Activated T-helper 17 cell treated with anti-CD3 and anti-CD28 coated beads, Interleukin-2, amount 50 U/mL, for 72 hours (primary cell): ENCODE measurements around the gene USP10. TPM values are rescaled to one million over a fixed set of nuclear protein-coding genes. Genes with fewer than 3 reads are reported as not detected.
A peak's percentile ranks its signal among the peaks of the same experiment; 100 is the strongest.
"Not testable (repeated sequence)": the region's sequence is repeated elsewhere in the genome, so short reads cannot be mapped to it uniquely, and the experiment has no call there.

ENCODE experiments used
- ATAC-seq: fragments of 150-1000 bp; cut with Tn5 transposase; replicated peaks from 2 replicates; pipeline ENCODE4 v1.10.0; 2021; ENCODE audit warnings: mild to moderate bottlenecking, moderate library complexity
- H3K27ac Mint-ChIP-seq: one replicate; pipeline ENCODE4 v1.8.0; 2022; ENCODE audit warnings: mixed read lengths
- H3K27me3 Mint-ChIP-seq: one replicate; pipeline ENCODE4 v1.8.0; 2022; ENCODE audit warnings: mixed read lengths
- H3K36me3 Mint-ChIP-seq: one replicate; pipeline ENCODE4 v1.8.0; 2022; ENCODE audit warnings: low read depth, mild to moderate bottlenecking, mixed read lengths
- H3K4me1 Mint-ChIP-seq: one replicate; pipeline ENCODE4 v1.8.0; 2022; ENCODE audit warnings: mixed read lengths
- H3K4me3 Mint-ChIP-seq: one replicate; pipeline ENCODE4 v1.8.0; 2022; ENCODE audit warnings: mild to moderate bottlenecking, mixed read lengths
- H3K9me3 Mint-ChIP-seq: one replicate; pipeline ENCODE4 v1.8.0; 2022; ENCODE audit warnings: mixed read lengths
- total RNA-seq, 2 donors: library from RNA; stranded (reverse); gene quantifications; one replicate each; pipeline ENCODE4 v1.2.3, GENCODE V29; 2022

Gene USP10
- total RNA-seq, 2 donors from 2014 or later = 93.4 to 127 TPM

DNA sequence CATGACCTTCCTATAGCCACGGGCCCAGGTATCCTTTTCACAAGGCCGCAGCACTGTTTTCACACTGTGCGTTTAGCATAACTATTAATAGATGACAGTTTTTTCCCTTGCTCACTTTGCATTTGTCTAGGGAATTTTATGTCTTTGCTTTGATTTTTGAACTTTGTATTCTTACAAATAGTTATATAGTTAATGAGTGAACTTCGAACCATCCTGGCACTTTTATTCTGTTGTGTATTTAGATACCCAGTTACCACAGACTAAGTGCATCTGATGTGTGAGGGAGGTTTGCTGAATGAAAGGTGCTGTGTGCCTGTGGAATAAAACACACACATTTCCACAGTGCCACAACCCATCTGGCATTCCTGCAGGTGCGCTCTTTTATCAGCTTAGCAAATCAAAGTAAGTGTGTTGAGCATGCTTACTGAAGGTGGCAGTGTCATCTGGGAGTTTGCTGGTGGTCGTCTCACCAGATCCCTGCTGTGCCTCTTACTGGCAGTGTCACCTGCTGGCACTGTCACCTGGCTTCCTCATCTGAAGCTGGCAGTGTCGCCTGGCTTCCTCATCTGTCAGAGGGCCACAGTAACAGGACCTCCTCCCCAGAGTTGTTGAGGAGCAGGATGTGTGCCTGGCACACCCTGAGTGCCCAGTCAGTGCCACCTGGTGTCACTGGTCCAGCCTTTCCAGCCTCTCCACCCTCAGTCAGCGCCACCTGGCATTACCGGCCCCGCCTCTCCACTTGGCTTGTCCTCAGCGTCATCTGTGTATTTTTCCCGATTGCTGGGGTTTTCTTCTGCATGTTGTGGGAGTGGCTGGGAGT, 37.6 kb downstream of the USP10 start:
- Mint-ChIP-seq H3K36me3 (peaks cover 75% of the 10 kb centered on the region), H3K9me3 (no peaks in the 10 kb centered on the region), H3K27me3 (no peaks in the 10 kb centered on the region), H3K27ac (peak overlapping the region; percentile 30), H3K4me3 (no peak overlapping the region), H3K4me1 (peaks cover 34% of the 10 kb centered on the region)
- ATAC-seq = no peak

DNA sequence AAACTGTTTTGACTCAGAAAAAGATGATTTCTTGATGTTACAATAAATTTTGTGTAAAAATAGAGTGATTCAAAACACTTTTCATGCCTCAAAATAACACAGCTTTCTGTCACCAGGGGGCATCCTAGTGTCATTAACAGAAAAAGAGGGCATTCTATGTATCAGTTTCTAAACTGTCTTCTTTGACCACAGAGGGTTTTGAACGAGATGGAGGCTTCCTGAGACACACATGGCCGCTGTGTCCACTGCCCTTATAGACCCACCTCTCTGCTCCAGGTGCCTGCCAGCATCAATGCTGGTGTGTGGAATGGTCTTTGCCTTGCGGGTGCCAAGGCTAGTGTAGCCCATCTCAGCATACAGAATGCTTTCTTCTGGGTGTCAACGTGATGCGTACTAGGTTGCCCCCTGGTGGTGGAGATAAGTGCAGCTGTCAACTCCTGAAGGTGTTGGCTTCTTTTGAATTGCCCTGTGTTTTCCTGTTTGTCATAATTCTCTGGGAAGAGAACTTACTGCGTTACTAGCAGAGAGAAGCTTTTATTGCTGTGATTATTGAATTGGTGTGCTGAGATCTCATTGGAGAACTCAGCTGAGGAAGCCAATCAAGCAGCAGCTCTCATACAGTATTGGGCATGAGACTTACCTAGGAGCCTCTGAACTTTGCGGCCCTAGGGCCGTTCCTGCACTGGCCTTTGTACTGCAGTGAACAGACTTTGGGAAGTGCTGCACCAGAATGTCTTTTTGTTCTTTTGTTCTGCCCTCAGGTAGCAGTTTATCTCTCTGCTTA, 38.6 kb downstream of the USP10 start:
- Mint-ChIP-seq H3K9me3 (no peaks in the 10 kb centered on the region), H3K27ac (peak overlapping the region; percentile 30), H3K27me3 (no peaks in the 10 kb centered on the region), H3K4me1 (peaks cover 37% of the 10 kb centered on the region), H3K36me3 (peaks cover 75% of the 10 kb centered on the region), H3K4me3 (no peak overlapping the region)
- peak; percentile 85 for ATAC-seq

DNA sequence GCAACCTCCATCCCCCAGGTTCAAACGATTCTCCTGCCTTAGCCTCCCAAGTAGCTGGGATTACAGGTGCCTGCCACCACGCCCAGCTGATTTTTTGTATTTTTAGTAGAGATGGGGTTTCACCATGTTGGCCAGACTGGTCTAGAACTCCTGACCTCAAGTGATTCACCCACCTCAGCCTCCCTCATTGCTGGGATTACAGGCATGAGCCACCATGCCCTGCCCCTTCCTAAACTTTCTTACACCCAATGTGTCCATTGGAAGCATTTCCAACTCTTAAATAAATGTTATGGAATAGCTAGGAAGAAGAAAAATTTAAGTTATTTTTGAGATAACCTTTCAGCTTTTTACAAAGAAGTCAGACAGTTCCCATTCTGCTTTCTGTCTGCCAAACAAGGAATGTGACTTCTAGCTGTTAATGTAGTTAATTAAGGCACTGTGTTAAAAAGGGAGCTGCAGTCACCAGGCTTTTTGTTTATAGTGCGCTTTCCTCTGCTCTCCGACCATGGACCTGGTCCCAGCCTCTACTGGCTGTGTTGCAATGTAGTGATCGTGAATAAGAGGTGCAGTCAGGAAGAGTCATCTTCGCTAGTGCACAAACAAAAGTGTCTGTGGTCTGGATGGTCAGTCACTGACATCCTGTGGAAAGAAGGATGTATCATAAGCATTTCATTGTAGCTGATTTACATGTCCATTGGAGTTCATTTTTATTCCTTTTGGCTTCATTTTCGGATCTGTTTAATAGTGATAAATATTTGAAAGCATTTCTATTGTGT, 39.7 kb downstream of the USP10 start:
- ATAC-seq = peak; percentile 60
- H3K9me3 Mint-ChIP-seq = no peaks in the 10 kb centered on the region
- H3K36me3 Mint-ChIP-seq = peaks cover 75% of the 10 kb centered on the region
- H3K27me3 Mint-ChIP-seq = no peaks in the 10 kb centered on the region
- peak overlapping the region; percentile 12 for H3K27ac Mint-ChIP-seq
- H3K4me3 Mint-ChIP-seq = no peak overlapping the region
- peaks cover 33% of the 10 kb centered on the region for H3K4me1 Mint-ChIP-seq

DNA sequence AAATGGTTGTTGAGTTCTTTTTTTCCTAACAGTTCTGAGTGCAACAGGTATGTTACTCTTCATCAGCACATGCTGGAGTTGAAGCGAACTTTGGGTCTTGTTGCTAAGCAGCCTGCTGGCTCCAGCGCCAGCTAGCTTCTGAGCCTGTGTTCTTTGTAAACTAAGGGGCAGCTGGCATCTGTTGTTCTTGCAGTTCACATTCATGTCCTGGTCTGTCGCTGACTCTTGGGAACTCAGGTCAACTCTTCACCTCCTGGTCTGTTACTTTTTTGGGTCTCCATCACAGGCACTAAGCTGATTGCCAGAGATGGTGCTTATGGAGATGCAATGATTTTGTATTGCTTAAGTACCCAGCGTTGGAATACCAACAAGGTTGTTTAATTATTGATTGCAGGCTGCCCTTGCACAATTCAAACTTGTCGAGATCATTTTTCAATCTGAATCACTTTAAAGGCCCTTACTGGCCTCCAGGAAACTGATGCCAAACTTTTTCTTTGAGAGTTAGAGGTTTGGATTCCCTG, 40.9 kb downstream of the USP10 start:
- Mint-ChIP-seq H3K27me3 (no peaks in the 10 kb centered on the region), H3K27ac (no peak overlapping the region), H3K4me1 (peaks cover 29% of the 10 kb centered on the region), H3K4me3 (no peak overlapping the region), H3K36me3 (peaks cover 75% of the 10 kb centered on the region), H3K9me3 (no peaks in the 10 kb centered on the region)
- no peak for ATAC-seq

DNA sequence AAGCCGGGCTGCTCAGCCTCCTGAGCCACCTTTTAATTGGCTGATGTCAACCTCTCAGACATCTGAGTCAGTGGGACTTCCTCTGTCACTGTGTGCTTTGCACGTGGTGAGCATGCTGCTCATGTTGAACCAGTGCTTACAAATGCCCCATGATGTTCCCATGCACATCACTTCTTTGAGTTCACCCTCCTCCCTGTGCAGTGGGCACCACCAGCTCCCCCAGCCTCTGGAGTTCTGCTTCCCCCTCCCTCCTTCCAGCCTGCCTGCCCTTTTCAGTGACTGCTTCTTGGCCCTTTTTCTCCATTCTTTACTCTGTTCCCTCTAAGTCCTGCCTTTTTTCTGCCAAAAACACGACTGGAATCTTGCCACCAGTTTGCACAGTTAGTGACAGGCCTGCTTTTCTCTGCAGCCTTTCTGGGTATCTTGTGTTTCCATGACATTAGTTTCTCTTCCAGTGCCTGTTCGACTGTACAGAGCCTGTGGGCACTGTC, 41.6 kb downstream of the USP10 start:
- peak; percentile 43 for ATAC-seq
- H3K36me3 Mint-ChIP-seq = peaks cover 75% of the 10 kb centered on the region
- no peaks in the 10 kb centered on the region for H3K27me3 Mint-ChIP-seq
- H3K4me1 Mint-ChIP-seq = peaks cover 22% of the 10 kb centered on the region
- no peak overlapping the region for H3K4me3 Mint-ChIP-seq
- no peaks in the 10 kb centered on the region for H3K9me3 Mint-ChIP-seq
- peak overlapping the region; percentile 28 for H3K27ac Mint-ChIP-seq

DNA sequence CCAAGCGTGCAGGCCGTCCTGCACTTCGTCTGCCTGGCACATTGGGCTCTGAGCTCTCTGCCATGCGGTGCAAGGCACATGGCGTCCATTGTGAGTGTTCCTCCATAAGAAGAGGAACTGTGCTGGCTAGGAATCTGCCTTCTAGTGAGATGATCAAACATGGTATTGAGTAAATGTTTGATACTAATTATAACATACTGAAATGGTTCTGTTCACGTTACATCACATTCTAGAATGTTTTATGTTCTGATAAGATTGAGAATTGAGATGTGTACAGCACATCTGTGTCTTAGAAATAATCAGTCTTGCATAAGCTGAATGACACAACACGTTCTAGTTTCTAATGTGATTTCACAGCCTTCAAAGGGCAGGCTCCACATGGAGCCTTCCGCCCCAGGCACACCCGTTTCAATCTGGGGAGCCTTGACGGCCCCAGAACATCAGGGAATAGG, 42.9 kb downstream of the USP10 start:
- Mint-ChIP-seq H3K27me3 (no peaks in the 10 kb centered on the region), H3K9me3 (no peaks in the 10 kb centered on the region), H3K4me1 (peaks cover 20% of the 10 kb centered on the region), H3K27ac (no peak overlapping the region), H3K36me3 (peaks cover 81% of the 10 kb centered on the region), H3K4me3 (no peak overlapping the region)
- ATAC-seq = no peak

DNA sequence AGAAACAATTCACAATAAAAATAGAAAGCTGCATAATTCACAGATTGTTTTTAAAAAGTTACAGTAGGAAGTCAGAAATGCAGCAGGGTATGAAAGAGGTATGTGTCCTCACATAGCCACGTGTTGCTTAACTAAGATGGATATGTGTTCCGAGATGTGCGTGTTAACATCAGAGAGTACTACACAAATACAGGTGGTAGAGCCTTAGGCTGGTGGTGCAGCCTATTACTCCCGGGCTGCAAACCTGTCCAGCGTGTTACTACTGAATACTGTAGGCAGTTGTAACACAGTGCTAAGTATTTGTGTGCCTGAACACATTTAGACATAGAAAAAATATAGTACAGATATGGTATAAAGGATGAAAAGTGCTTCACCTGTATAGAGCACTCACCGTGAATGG, 46.4 kb downstream of the USP10 start:
- no peak overlapping the region for H3K4me3 Mint-ChIP-seq
- no peak overlapping the region for H3K27ac Mint-ChIP-seq
- H3K27me3 Mint-ChIP-seq = no peaks in the 10 kb centered on the region
- ATAC-seq = no peak
- peaks cover 81% of the 10 kb centered on the region for H3K36me3 Mint-ChIP-seq
- no peaks in the 10 kb centered on the region for H3K9me3 Mint-ChIP-seq
- peaks cover 9% of the 10 kb centered on the region for H3K4me1 Mint-ChIP-seq

DNA sequence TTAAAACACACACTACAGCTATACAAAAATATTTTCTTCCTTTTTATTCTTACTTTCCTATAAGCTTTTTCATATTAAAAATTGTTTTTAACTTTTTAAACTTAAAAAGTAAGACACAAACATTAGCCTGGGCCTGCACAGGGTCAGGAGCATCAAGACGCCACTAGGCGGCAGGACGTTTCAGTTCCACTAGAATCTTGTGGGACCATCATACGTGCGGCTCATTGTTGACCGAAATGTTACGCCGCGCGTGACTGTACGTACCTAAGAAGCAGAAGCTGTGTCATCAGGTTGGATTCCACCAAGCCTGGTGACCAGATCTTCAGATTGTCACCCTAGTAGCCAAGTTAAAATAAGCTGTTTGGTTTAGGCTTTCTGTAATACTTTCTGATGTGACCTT, 47.1 kb downstream of the USP10 start:
- ATAC-seq = no peak
- no peak overlapping the region for H3K27ac Mint-ChIP-seq
- peaks cover 77% of the 10 kb centered on the region for H3K36me3 Mint-ChIP-seq
- no peaks in the 10 kb centered on the region for H3K9me3 Mint-ChIP-seq
- H3K4me1 Mint-ChIP-seq = peaks cover 16% of the 10 kb centered on the region
- no peaks in the 10 kb centered on the region for H3K27me3 Mint-ChIP-seq
- no peak overlapping the region for H3K4me3 Mint-ChIP-seq

DNA sequence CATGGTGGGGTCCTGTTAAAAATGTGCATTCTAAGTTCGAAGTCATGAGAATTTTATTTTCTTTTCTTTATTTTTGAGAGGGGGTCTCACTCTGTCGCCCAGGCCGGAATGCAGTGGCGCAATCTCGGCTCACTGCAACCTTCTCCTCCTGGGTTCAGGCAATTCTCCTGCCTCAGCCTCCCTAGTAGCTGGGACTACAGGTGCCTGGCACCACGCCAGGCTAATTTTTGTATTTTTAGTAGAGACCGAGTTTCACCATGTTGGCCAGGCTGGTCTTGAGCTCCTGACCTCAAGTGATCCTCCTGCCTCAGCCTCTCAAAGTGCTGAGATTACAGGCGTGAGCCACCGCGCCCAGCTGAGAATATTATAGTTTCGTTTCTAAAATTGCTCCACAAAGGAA, 48.4 kb downstream of the USP10 start:
- Mint-ChIP-seq H3K36me3 (peaks cover 73% of the 10 kb centered on the region), H3K4me1 (peaks cover 19% of the 10 kb centered on the region)
- ATAC-seq, H3K4me3 Mint-ChIP-seq, H3K27ac Mint-ChIP-seq, H3K27me3 Mint-ChIP-seq, H3K9me3 Mint-ChIP-seq: not testable (repeated sequence)

DNA sequence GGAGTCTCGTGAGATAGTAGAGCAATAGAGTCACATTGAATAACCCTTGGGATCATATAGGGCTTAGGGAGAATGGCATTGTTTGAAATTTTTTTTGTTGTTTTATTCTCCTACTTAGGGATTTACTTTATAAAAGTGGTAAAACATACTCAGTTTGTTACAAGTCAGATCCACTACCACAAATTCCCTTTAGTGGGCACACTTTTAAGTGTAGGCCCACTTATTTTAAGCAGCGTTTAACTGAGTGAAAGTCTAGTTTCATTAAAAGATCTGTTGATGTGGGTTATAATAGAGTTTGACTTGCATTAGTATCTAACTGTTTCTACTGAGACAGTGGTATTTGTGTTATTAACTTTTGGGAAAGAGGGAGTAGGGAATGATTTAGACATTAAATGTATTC, 49.3 kb downstream of the USP10 start:
- Mint-ChIP-seq H3K27ac (no peak overlapping the region), H3K4me3 (no peak overlapping the region), H3K36me3 (peaks cover 72% of the 10 kb centered on the region), H3K4me1 (peaks cover 27% of the 10 kb centered on the region), H3K9me3 (no peaks in the 10 kb centered on the region), H3K27me3 (no peaks in the 10 kb centered on the region)
- no peak for ATAC-seq

DNA sequence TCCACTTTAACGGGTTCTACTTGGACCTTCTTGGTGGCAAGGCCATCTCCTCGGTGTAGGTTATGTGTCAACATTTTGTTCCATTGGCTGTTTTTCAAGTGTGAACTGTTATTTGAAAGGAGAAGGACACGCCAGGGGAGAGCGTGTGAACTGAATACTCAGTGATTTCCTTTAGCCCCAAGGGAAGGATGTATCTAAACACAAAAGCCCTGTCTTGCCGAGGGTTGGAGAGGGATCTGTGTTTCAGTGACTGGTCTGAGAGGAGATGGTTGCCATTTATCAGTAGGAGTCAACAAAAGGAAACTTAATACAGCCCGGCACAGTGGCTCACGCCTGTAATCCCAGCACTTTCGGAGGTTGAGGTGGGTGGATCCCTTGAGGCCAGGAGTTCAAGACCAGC, 50.0 kb downstream of the USP10 start:
- no peak overlapping the region for H3K4me3 Mint-ChIP-seq
- H3K4me1 Mint-ChIP-seq = peaks cover 34% of the 10 kb centered on the region
- no peaks in the 10 kb centered on the region for H3K27me3 Mint-ChIP-seq
- H3K36me3 Mint-ChIP-seq = peaks cover 72% of the 10 kb centered on the region
- no peak overlapping the region for H3K27ac Mint-ChIP-seq
- no peaks in the 10 kb centered on the region for H3K9me3 Mint-ChIP-seq
- ATAC-seq = no peak

DNA sequence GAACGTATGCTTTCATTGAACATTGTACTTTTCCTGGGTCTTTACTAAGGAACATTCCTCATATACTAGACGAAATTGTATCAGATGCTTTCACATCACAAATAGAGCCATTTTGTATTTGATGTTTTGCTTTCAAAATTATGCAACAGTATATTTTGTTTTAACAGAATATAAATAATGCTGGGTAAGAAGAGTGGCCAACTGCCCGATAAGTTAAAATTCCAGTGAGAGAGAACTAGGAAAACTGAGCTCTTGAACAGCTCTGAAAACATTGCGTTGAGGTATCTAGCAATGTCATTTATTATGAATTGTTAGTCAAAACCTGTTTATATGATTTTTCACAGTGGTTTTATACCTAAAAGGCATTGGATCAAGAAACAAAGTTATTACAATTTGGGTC, 50.8 kb downstream of the USP10 start:
- H3K27me3 Mint-ChIP-seq = no peaks in the 10 kb centered on the region
- no peak for ATAC-seq
- H3K36me3 Mint-ChIP-seq = peaks cover 72% of the 10 kb centered on the region
- H3K27ac Mint-ChIP-seq = no peak overlapping the region
- no peaks in the 10 kb centered on the region for H3K9me3 Mint-ChIP-seq
- no peak overlapping the region for H3K4me3 Mint-ChIP-seq
- H3K4me1 Mint-ChIP-seq = peaks cover 41% of the 10 kb centered on the region

DNA sequence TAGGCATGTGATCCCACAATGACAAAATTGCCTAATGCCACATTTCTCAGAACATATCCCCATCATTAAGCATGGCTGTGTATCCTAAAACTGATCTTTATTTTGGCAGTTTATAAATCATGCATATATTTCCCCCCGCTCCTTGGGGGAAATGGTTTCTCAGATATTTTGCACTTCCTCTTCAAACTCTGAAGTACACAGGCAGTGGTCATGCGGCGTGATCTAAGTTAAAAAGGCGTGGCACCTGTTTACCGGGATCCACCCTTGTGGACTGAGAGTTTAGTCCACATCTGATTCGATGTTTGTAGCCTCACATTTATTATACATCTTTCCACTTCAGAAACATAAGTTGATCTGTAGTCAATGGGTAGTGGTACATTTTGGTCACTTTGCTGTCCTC, 51.4 kb downstream of the USP10 start:
- peak overlapping the region; percentile 77 for H3K4me3 Mint-ChIP-seq
- peaks cover 47% of the 10 kb centered on the region for H3K4me1 Mint-ChIP-seq
- no peaks in the 10 kb centered on the region for H3K9me3 Mint-ChIP-seq
- H3K27ac Mint-ChIP-seq = no peak overlapping the region
- H3K27me3 Mint-ChIP-seq = no peaks in the 10 kb centered on the region
- ATAC-seq = no peak
- peaks cover 70% of the 10 kb centered on the region for H3K36me3 Mint-ChIP-seq

DNA sequence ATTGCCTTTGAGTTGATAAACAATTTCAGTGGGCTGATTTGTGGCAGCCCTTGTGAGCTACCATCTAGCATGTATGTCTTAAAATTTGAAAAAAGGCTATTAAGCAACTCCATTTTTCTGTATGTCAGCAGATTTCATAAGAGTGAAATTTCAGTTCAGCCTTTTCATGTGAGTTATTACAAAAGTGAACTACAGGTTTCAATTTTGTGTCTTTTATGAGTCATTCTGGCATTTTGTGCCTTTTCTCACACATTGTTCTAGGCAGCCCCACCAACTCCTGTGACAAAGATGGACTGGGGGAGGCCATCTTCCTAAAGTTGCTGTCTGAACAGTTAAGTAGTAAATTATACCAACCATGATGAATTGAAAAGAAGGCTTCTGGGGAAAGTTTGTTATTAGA, 52.1 kb downstream of the USP10 start:
- Mint-ChIP-seq H3K27me3 (no peaks in the 10 kb centered on the region), H3K9me3 (no peaks in the 10 kb centered on the region), H3K4me3 (peak overlapping the region; percentile 77), H3K36me3 (peaks cover 64% of the 10 kb centered on the region), H3K27ac (peak overlapping the region; percentile 75), H3K4me1 (peaks cover 51% of the 10 kb centered on the region)
- peak; percentile 85 for ATAC-seq
